ENCODE data around the gene LARP4B. TPM values are rescaled to one million over a fixed set of nuclear protein-coding genes. Genes with fewer than 3 reads are reported as not detected.

LARP4B gene
- total and polyA plus RNA-seq, 2 experiments from 2014 or later: 18.3 to 52.3 TPM

GRCh38 chr10:920450-920849 lies 11.1 kb downstream of the LARP4B start:
- peaks cover 71% of the 10 kb centered on the region for H4K20me1 ChIP-seq (replicated peaks; ENCODE audit: insufficient read depth)
- no peak overlapping the region for H3K4me2 ChIP-seq
- peaks cover 9% of the 10 kb centered on the region for H3K4me1 Mint-ChIP-seq
- H3K4me3 Mint-ChIP-seq: no peak overlapping the region
- no peaks in the 10 kb centered on the region for H3F3A ChIP-seq (replicated peaks; ENCODE audit: low read depth)
- no peak overlapping the region for H2AFZ ChIP-seq
- no peak overlapping the region for H3K4me3 ChIP-seq
- ATAC-seq: no peak
- no peak overlapping the region for H3K27ac Mint-ChIP-seq
- H3K79me2 ChIP-seq (replicated peaks; ENCODE audit: insufficient read depth): peaks cover 100% of the 10 kb centered on the region
- DNase-seq (ENCODE audit: low spot score): no peak
- no peaks in the 10 kb centered on the region for H3K9me2 ChIP-seq (ENCODE audit: insufficient read depth)
- H3K27ac ChIP-seq (ENCODE audit: low read depth): no peak overlapping the region; the same call in 1 of the 2 replicates
- no peaks in the 10 kb centered on the region for H3K27me3 ChIP-seq (ENCODE audit: insufficient read depth)
- no peak for TF ChIP-seq NANOG (IDR thresholded peaks at IDR 0.05; ENCODE audit: borderline replicate concordance)
- no peak for TF ChIP-seq ZNF331 (CRISPR knock-in tag; IDR thresholded peaks at IDR 0.05; ENCODE audit: low read depth)
- no peak for TF ChIP-seq EZH2phosphoT487 (IDR thresholded peaks at IDR 0.05; ENCODE audit: unreplicated experiment)
- TF ChIP-seq CTCF (conservative IDR thresholded peaks at IDR 0.05; ENCODE audit: low read depth in 2 of 2): no peak
- no peak for TF ChIP-seq REST (IDR thresholded peaks at IDR 0.05; ENCODE audit: unreplicated experiment)
- TF ChIP-seq POLR2AphosphoS5 (IDR thresholded peaks at IDR 0.05; ENCODE audit: low read depth): no peak
- no peak for TF ChIP-seq CREB1 (CRISPR knock-in tag; IDR thresholded peaks at IDR 0.05; ENCODE audit: low read depth)
- no peak for TF ChIP-seq ZNF462 (CRISPR knock-in tag; IDR thresholded peaks at IDR 0.05)
- no peak for TF ChIP-seq ZNF114 (CRISPR knock-in tag; IDR thresholded peaks at IDR 0.05)
- TF ChIP-seq, protein P1, sequence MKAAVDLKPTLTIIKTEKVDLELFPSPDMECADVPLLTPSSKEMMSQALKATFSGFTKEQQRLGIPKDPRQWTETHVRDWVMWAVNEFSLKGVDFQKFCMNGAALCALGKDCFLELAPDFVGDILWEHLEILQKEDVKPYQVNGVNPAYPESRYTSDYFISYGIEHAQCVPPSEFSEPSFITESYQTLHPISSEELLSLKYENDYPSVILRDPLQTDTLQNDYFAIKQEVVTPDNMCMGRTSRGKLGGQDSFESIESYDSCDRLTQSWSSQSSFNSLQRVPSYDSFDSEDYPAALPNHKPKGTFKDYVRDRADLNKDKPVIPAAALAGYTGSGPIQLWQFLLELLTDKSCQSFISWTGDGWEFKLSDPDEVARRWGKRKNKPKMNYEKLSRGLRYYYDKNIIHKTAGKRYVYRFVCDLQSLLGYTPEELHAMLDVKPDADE (IDR thresholded peaks at IDR 0.05): no peak
- TF ChIP-seq STAT1 (IDR thresholded peaks at IDR 0.05; ENCODE audit: unreplicated experiment): no peak
- no peak for TF ChIP-seq JUNB (IDR thresholded peaks at IDR 0.05; ENCODE audit: unreplicated experiment)
- no peak for TF ChIP-seq EZH2 (IDR thresholded peaks at IDR 0.05; ENCODE audit: low read depth, unreplicated experiment)
- peaks cover 3% of the 10 kb centered on the region for H3K27me3 Mint-ChIP-seq (ENCODE audit: insufficient read depth, low read depth, poor library complexity)
- H3K36me3 Mint-ChIP-seq (ENCODE audit: low read depth): peaks cover 19% of the 10 kb centered on the region; the same call in 2 of the 3 replicates
- no peaks in the 10 kb centered on the region for H3K9me3 Mint-ChIP-seq
- no peaks in the 10 kb centered on the region for H3K36me3 ChIP-seq (ENCODE audit: insufficient read depth)
- H3K4me1 ChIP-seq (ENCODE audit: insufficient read depth): no peaks in the 10 kb centered on the region; the same call in 1 of the 2 replicates
